GM23248 (cell line): ENCODE data around the gene ARHGDIB. TPM values are rescaled to one million over a fixed set of nuclear protein-coding genes. Genes with fewer than 3 reads are reported as not detected.

Source experiments
- DNase-seq: peaks from one replicate; pipeline ENCODE4 v3.0.0-alpha.2; 2015
- H2AFZ ChIP-seq: fragments of 200-600 bp; sonication (generic); 2 replicates; pipeline ENCODE4 v1.6.1; 2016; ENCODE audit warnings: antibody characterized with exemption
- H3F3A ChIP-seq: fragments of 200-600 bp; sonication (generic); 2 replicates; pipeline ENCODE4 v1.6.1; 2016; ENCODE audit warnings: mild to moderate bottlenecking, antibody characterized with exemption, mixed run types; ENCODE audit not compliant: insufficient read depth
- H3K27ac ChIP-seq: fragments of 200-600 bp; sonication (generic); 2 replicates; pipeline ENCODE4 v1.5.1; 2016; ENCODE audit warnings: mild to moderate bottlenecking
- H3K27me3 ChIP-seq: fragments of 200-600 bp; sonication (generic); replicated peaks from 2 replicates; pipeline ENCODE4 v1.6.1; 2016; ENCODE audit warnings: mild to moderate bottlenecking; ENCODE audit not compliant: insufficient read depth
- H3K36me3 ChIP-seq: fragments of 200-600 bp; sonication (generic); 2 replicates; pipeline ENCODE4 v1.6.1; 2016; ENCODE audit warnings: low read depth, mild to moderate bottlenecking
- H3K4me1 ChIP-seq: fragments of 200-600 bp; sonication (generic); 2 replicates; pipeline ENCODE4 v1.6.1; 2016; ENCODE audit warnings: mild to moderate bottlenecking; ENCODE audit not compliant: insufficient read depth
- H3K4me2 ChIP-seq: fragments of 200-600 bp; sonication (generic); one replicate; pipeline ENCODE4 v1.6.1; 2016; ENCODE audit warnings: mild to moderate bottlenecking; ENCODE audit not compliant: unreplicated experiment
- H3K4me3 ChIP-seq: fragments of 200-600 bp; sonication (generic); 2 replicates; pipeline ENCODE4 v1.5.1; 2016; ENCODE audit warnings: mild to moderate bottlenecking
- H3K79me2 ChIP-seq: fragments of 200-600 bp; sonication (generic); 2 replicates; pipeline ENCODE4 v1.6.1; 2016; ENCODE audit warnings: mild to moderate bottlenecking; ENCODE audit not compliant: insufficient read depth
- H3K9ac ChIP-seq: fragments of 200-600 bp; sonication (generic); 2 replicates; pipeline ENCODE4 v1.6.1; 2016; ENCODE audit warnings: mild to moderate bottlenecking
- H3K9me2 ChIP-seq: fragments of 200-600 bp; sonication (generic); 2 replicates; pipeline ENCODE4 v1.6.1; 2016; ENCODE audit warnings: mixed run types, mild to moderate bottlenecking, moderate library complexity; ENCODE audit not compliant: insufficient read depth
- H3K9me3 ChIP-seq: fragments of 200-600 bp; sonication (generic); one replicate; pipeline ENCODE4 v1.6.1; 2017; ENCODE audit warnings: low read depth
- H4K20me1 ChIP-seq: fragments of 200-600 bp; sonication (generic); 2 replicates; pipeline ENCODE4 v1.6.0; 2016; ENCODE audit not compliant: insufficient read depth
- EZH2 ChIP-seq: fragments of 200-600 bp; sonication (generic); IDR thresholded peaks from 2 replicates; pipeline ENCODE4 v1.6.1; 2018; ENCODE audit warnings: antibody characterized with exemption, mild to moderate bottlenecking; ENCODE audit not compliant: insufficient read depth, poor library complexity, severe bottlenecking
- EZH2phosphoT487 ChIP-seq: fragments of 200-600 bp; sonication (generic); IDR thresholded peaks from 2 replicates; pipeline ENCODE4 v1.6.1; 2018; ENCODE audit warnings: antibody characterized with exemption, moderate library complexity, mild to moderate bottlenecking, low read depth; ENCODE audit not compliant: insufficient read depth
- WGBS, 2 experiments: methylation state at CpG; one replicate each; pipeline ENCODE4 v1.1.6; 2015 to 2017; ENCODE audit warnings: low lambda C conversion rate in 2 of 2, low coverage in 1 of 2; ENCODE audit errors: missing lambda C conversion rate in 2 of 2; 5-methylcytosine and 5-hydroxymethylcytosine counted together
- in situ Hi-C: fragments of 300-500 bp; cut with MboI; formaldehyde crosslinking; loops from 2 replicates; pipeline ENCODE4 v1.15.0; 2020
- polyA plus RNA-seq: library from polyadenylated mRNA; unstranded; fragments of >200 nt; fragmentation: Nextera tagmentation; extraction: Ambion mirVana; gene quantifications from 2 replicates; pipeline ENCODE4 v1.2.1, GENCODE V29; 2016
- total RNA-seq: library from RNA; depleted of rRNA; stranded (reverse); fragments of >200 nt; shearing (Covaris generic); gene quantifications from 2 replicates; pipeline ENCODE4 v1.2.3, GENCODE V29; 2014

Gene ARHGDIB
- total and polyA plus RNA-seq, 2 experiments from 2014 or later: 8.5 to 10.4 TPM

- Histone ChIP-seq H3K9me2 (no peaks in the 10 kb centered on the region), H3K4me1 (no peaks in the 10 kb centered on the region), H3K36me3 (no peaks in the 10 kb centered on the region), H3F3A (no peaks in the 10 kb centered on the region), H3K4me3 (no peak overlapping the region), H3K27ac (no peak overlapping the region), H3K4me2 (no peak overlapping the region), H3K9ac (no peak overlapping the region), H2AFZ (no peak overlapping the region), H3K27me3 (0 out of 2 replicates have a peak, but pooled peaks cover 4% of the 10 kb centered on the region), H4K20me1 (no peaks in the 10 kb centered on the region), H3K79me2 (no peaks in the 10 kb centered on the region), H3K9me3 (no peaks in the 10 kb centered on the region)
- 57 to 70% methylated on average over 4 of the region's 4 CpGs for WGBS, 2 experiments
- TF ChIP-seq EZH2: no peak
- no peak for TF ChIP-seq EZH2phosphoT487
- in situ Hi-C loops: no loop called here
- no peak for DNase-seq
Measured at GRCh38 chr12:14970473-14970872, 9.1 kb upstream of the ARHGDIB start.

- Histone ChIP-seq H3F3A (no peaks in the 10 kb centered on the region), H3K36me3 (no peaks in the 10 kb centered on the region), H3K27me3 (no peaks in the 10 kb centered on the region), H3K4me3 (no peak overlapping the region), H4K20me1 (no peaks in the 10 kb centered on the region), H3K4me1 (no peaks in the 10 kb centered on the region), H2AFZ (no peak overlapping the region), H3K9me3 (no peaks in the 10 kb centered on the region), H3K9ac (no peak overlapping the region), H3K4me2 (no peak overlapping the region), H3K79me2 (no peaks in the 10 kb centered on the region), H3K27ac (no peak overlapping the region), H3K9me2 (no peaks in the 10 kb centered on the region)
- in situ Hi-C loops: no loop called here
- WGBS, 2 experiments: 61 to 65% methylated on average over 3 of the region's 3 CpGs
- no peak for TF ChIP-seq EZH2phosphoT487
- no peak for TF ChIP-seq EZH2
- no peak for DNase-seq
Measured at GRCh38 chr12:14968478-14968877, 7.1 kb upstream of the ARHGDIB start.

- in situ Hi-C loops: no loop called here
- H3K27ac ChIP-seq: no peak overlapping the region
- no peak overlapping the region for H3K9ac ChIP-seq
- 11 to 21% methylated on average over 2 of the region's 2 CpGs for WGBS, 2 experiments
- H4K20me1 ChIP-seq: no peaks in the 10 kb centered on the region
- no peaks in the 10 kb centered on the region for H3K79me2 ChIP-seq
- H3F3A ChIP-seq: no peaks in the 10 kb centered on the region
- no peak overlapping the region for H3K4me2 ChIP-seq
- no peak for DNase-seq
- H3K4me3 ChIP-seq: no peak overlapping the region
- H3K4me1 ChIP-seq: no peaks in the 10 kb centered on the region; the same call in 1 of the 2 replicates
- no peaks in the 10 kb centered on the region for H3K9me2 ChIP-seq
- no peaks in the 10 kb centered on the region for H3K36me3 ChIP-seq
- H3K27me3 ChIP-seq: no peaks in the 10 kb centered on the region
- no peaks in the 10 kb centered on the region for H3K9me3 ChIP-seq
- TF ChIP-seq EZH2phosphoT487 (no peak), EZH2 (no peak)
- no peak overlapping the region for H2AFZ ChIP-seq
Measured at GRCh38 chr12:14965221-14965620, 3.8 kb upstream of the ARHGDIB start.

DNA sequence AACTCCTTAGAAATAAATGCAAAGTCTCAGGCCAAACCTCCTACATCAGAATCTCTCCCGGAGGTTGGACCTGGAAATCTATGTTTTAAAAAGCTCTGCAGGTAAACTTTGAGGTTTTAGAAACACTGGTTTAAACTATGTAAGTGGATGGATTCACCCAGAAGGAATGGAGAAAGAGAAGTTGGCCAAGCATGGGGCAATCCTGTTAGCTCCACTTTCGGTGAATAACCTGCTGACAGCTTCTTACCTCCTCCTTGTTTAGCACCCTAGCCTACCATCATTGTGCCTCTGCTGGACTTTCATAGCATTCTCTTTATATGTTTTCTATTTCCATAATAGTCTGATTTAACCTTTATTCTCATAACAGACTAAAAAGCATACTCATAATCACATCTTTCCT is 3.0 kb upstream of the ARHGDIB start:
- no peak overlapping the region for H3K9ac ChIP-seq
- no peaks in the 10 kb centered on the region; the same call in 1 of the 2 replicates for H3K4me1 ChIP-seq
- no peaks in the 10 kb centered on the region for H3K36me3 ChIP-seq
- H3K9me3 ChIP-seq: no peaks in the 10 kb centered on the region
- no peak overlapping the region for H3K4me2 ChIP-seq
- TF ChIP-seq EZH2: no peak
- TF ChIP-seq EZH2phosphoT487: no peak
- no peaks in the 10 kb centered on the region for H3K27me3 ChIP-seq
- no peak overlapping the region for H3K4me3 ChIP-seq
- no peaks in the 10 kb centered on the region for H3K9me2 ChIP-seq
- no peak overlapping the region for H3K27ac ChIP-seq
- no peak overlapping the region for H2AFZ ChIP-seq
- no peak for DNase-seq
- 79 to 96% methylated on average over 2 of the region's 2 CpGs for WGBS, 2 experiments
- H4K20me1 ChIP-seq: no peaks in the 10 kb centered on the region
- no peaks in the 10 kb centered on the region for H3K79me2 ChIP-seq
- in situ Hi-C loops: no loop called here
- no peaks in the 10 kb centered on the region for H3F3A ChIP-seq

DNA sequence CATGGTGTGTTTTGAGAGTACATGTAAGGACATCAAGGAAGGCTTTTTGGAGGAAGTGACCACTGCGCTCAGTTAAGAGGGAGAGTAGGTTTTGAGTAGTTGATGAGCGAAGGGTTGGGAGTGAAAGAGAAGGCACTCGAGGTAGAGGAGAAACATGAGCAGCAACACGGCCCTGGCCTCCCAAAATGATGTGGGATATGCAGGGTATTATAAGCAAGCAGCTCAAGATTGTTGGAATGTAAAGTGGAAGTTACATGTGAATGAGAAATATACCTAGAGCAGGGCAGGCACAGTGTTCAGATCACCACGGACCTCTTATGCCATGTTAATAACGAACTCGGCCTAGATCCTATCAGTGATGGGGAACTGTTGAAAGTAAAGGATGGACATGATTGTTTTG is 2.1 kb upstream of the ARHGDIB start:
- in situ Hi-C loops: no loop called here
- Histone ChIP-seq H3K79me2 (no peaks in the 10 kb centered on the region), H3K9ac (no peak overlapping the region), H3K27me3 (no peaks in the 10 kb centered on the region), H4K20me1 (no peaks in the 10 kb centered on the region), H3K36me3 (no peaks in the 10 kb centered on the region), H3K4me3 (no peak overlapping the region), H3K4me2 (no peak overlapping the region), H2AFZ (no peak overlapping the region), H3F3A (no peaks in the 10 kb centered on the region), H3K27ac (no peak overlapping the region), H3K9me3 (no peaks in the 10 kb centered on the region), H3K4me1 (no peaks in the 10 kb centered on the region; the same call in 1 of the 2 replicates), H3K9me2 (no peaks in the 10 kb centered on the region)
- DNase-seq: no peak
- 90 to 92% methylated on average over 7 of the region's 7 CpGs for WGBS, 2 experiments
- TF ChIP-seq EZH2 (no peak), EZH2phosphoT487 (no peak)
